Rectal smooth muscle tissue (tissue), 1 donor: ENCODE data around the gene SEMA4C.
"Not testable (repeated sequence)": the region's sequence is repeated elsewhere in the genome, so short reads cannot be mapped to it uniquely, and the experiment has no call there.

Experiments used
- H3K27ac ChIP-seq: one replicate; pipeline ENCODE4 v1.7.0; 2013; ENCODE audit warnings: low read depth, low read length, inconsistent platforms
- H3K27me3 ChIP-seq: one replicate; pipeline ENCODE4 v1.7.0; 2013; ENCODE audit warnings: low read length; ENCODE audit not compliant: control insufficient read depth, insufficient read depth
- H3K36me3 ChIP-seq: one replicate; pipeline ENCODE4 v1.7.0; 2013; ENCODE audit warnings: low read length; ENCODE audit not compliant: control insufficient read depth, insufficient read depth
- H3K4me1 ChIP-seq: one replicate; pipeline ENCODE4 v1.7.0; 2013; ENCODE audit warnings: low read length; ENCODE audit not compliant: control insufficient read depth, insufficient read depth
- H3K4me3 ChIP-seq: one replicate; pipeline ENCODE4 v1.7.0; 2013; ENCODE audit warnings: low read length
- H3K9ac ChIP-seq: one replicate; pipeline ENCODE4 v1.7.0; 2013; ENCODE audit warnings: low read length

SEMA4C gene

GRCh38 chr2:96866149-96866548 lies 3.7 kb downstream of the SEMA4C start:
- Histone ChIP-seq H3K4me1 (peaks cover 18% of the 10 kb centered on the region), H3K27me3 (peaks cover 1% of the 10 kb centered on the region), H3K9ac (no peak overlapping the region), H3K36me3 (peaks cover 44% of the 10 kb centered on the region), H3K4me3 (no peak overlapping the region), H3K27ac (no peak overlapping the region)

DNA sequence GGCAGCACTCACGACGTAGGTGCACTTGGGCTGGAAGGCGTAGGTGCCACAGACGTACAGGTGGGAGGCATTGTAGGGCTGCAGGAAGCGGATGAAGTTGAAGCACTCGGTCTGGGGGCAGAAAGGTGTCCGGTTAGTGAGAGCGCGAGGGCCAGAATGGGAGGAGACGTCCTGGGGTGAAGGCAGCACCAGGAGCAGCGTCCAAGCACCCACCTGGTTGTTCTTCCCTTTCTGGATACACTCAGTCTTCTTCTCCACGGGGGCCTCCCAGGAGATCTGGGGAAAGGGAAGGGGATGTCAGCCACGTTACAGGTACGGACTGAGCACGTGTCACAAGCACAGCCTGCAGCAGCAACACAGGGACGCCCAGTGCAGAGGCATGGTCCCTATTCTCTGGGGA lies 4.2 kb downstream of the SEMA4C start:
- Histone ChIP-seq H3K9ac (no peak overlapping the region), H3K36me3 (peaks cover 46% of the 10 kb centered on the region), H3K27me3 (no peaks in the 10 kb centered on the region), H3K27ac (no peak overlapping the region), H3K4me1 (peaks cover 16% of the 10 kb centered on the region), H3K4me3 (no peak overlapping the region)

GRCh38 chr2:96864343-96865091 lies 5.4 kb downstream of the SEMA4C start:
- H3K4me3 ChIP-seq, result no peak overlapping the region
- no peak overlapping the region for H3K9ac ChIP-seq
- H3K4me1 ChIP-seq, result peaks cover 23% of the 10 kb centered on the region
- H3K27ac ChIP-seq, result peak overlapping the region; percentile 19
- peaks cover 53% of the 10 kb centered on the region for H3K36me3 ChIP-seq
- no peaks in the 10 kb centered on the region for H3K27me3 ChIP-seq

DNA sequence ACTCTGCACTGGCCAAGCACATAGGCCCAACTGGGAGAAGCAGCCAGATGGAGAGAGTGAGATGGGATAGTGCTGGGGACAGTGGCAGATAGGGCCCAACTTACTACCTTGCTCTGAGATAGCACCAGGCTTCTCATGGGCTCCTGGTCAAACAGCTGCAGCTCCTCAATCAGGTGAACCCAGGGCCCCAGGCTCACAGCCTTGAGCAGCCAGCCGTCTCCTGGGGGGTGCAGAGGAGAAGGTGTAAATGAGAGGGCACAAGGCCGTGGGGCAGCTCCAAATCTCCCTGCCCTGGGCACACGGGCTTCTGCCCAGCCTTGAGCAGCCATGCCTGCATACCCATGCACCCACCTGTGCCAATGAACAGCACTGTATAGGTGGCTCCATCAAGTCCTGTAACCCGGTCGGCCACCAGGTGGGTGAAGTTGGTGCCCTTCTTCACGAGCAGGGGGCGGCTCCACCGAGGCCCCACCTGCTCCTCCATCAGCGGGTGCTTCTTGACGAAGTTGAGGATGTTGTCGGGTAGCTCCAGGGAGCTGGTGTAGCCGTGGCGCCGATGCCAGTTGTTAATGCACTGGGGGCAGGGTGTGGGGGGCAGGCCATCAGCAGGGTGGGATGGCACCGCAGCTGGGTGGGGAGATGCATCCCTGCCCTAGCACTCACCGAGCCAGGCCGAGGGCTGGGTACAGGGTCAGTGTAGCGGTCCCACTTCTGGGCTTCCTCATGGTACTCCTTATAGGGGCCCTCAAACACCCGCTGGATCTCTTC lies 6.1 kb downstream of the SEMA4C start:
- Histone ChIP-seq H3K27me3 (no peaks in the 10 kb centered on the region), H3K36me3 (peaks cover 53% of the 10 kb centered on the region), H3K27ac (peak overlapping the region; percentile 19), H3K4me1 (peaks cover 31% of the 10 kb centered on the region), H3K9ac (no peak overlapping the region), H3K4me3 (no peak overlapping the region)

DNA sequence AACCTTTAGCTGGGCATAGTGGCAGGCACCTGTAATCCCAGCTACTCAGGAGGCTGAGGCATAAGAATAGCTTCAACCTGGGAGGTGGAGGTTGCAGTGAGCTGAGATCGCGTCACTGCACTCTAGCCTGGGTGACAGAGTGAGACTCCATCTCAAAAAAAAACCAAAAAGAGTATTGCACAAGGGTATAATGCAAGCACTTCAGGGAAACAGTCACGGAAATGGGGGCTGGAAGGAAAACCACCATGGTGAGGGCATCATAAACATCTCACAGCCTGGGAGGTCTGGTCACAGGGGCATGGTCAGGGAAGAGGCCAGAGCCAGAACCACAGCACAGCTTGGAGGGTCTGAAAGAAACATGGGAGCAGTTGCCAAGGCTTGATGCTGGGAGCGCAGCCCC lies 6.8 kb downstream of the SEMA4C start:
- H3K27ac ChIP-seq, H3K9ac ChIP-seq, H3K27me3 ChIP-seq, H3K4me3 ChIP-seq: not testable (repeated sequence)
- H3K4me1 ChIP-seq, result peaks cover 32% of the 10 kb centered on the region
- peaks cover 53% of the 10 kb centered on the region for H3K36me3 ChIP-seq

DNA sequence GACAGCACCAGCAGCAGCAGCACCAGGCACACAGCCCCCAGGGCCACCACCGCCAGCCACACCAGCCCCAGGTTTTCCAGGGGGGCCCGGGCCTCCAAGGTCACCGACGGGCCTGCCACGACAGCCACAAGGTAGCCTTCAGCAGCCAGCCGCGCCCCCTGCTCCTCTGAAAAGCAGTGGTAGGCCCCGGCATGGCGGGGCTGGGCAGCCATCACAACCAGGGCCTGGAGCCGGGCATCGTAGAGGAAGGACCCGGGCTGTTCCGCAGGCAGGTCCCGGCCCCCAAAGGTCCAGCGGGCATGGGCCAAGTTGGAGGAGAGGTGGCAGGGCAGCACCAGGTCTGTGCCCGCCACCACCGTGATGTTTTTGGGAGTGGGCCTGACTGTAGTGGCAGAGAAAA lies 8.8 kb downstream of the SEMA4C start:
- peaks cover 50% of the 10 kb centered on the region for H3K36me3 ChIP-seq
- peaks cover 19% of the 10 kb centered on the region for H3K4me1 ChIP-seq
- no peak overlapping the region for H3K9ac ChIP-seq
- no peak overlapping the region for H3K27ac ChIP-seq
- no peaks in the 10 kb centered on the region for H3K27me3 ChIP-seq
- H3K4me3 ChIP-seq, result no peak overlapping the region

- peaks cover 19% of the 10 kb centered on the region for H3K4me1 ChIP-seq
- no peak overlapping the region for H3K9ac ChIP-seq
- no peaks in the 10 kb centered on the region for H3K27me3 ChIP-seq
- peaks cover 43% of the 10 kb centered on the region for H3K36me3 ChIP-seq
- H3K4me3 ChIP-seq, result no peak overlapping the region
- H3K27ac ChIP-seq, result peak overlapping the region; percentile 78
Observed at GRCh38 chr2:96860065-96861029, 9.5 kb downstream of the SEMA4C start.

DNA sequence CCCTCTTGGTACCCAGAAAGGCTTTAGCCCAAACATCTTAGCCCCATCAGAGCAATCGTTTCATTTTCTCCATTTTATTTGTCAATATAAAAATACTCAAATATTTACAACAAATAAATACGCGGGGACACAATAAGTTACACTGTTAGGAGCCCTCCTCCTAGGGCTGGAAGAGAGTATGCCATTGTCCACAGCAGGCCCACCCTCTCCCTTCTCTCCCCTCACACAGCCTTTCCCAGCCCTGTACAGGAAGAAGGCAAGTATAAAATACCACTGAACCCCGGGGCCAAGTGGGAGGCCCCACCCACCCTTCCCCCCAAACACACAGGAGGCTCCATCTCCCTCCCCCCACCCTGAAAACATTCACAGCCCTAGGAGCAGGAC lies 10.2 kb downstream of the SEMA4C start:
- no peaks in the 10 kb centered on the region for H3K27me3 ChIP-seq
- peaks cover 19% of the 10 kb centered on the region for H3K4me1 ChIP-seq
- H3K27ac ChIP-seq, result peak overlapping the region; percentile 78
- H3K36me3 ChIP-seq, result peaks cover 37% of the 10 kb centered on the region
- H3K4me3 ChIP-seq, result no peak overlapping the region
- H3K9ac ChIP-seq, result no peak overlapping the region

- Histone ChIP-seq H3K27me3 (no peaks in the 10 kb centered on the region), H3K9ac (no peak overlapping the region), H3K4me1 (peaks cover 19% of the 10 kb centered on the region), H3K36me3 (peaks cover 35% of the 10 kb centered on the region), H3K27ac (peak overlapping the region; percentile 78), H3K4me3 (peak overlapping the region; percentile 61)
Observed at GRCh38 chr2:96859099-96859649, 10.7 kb downstream of the SEMA4C start.

DNA sequence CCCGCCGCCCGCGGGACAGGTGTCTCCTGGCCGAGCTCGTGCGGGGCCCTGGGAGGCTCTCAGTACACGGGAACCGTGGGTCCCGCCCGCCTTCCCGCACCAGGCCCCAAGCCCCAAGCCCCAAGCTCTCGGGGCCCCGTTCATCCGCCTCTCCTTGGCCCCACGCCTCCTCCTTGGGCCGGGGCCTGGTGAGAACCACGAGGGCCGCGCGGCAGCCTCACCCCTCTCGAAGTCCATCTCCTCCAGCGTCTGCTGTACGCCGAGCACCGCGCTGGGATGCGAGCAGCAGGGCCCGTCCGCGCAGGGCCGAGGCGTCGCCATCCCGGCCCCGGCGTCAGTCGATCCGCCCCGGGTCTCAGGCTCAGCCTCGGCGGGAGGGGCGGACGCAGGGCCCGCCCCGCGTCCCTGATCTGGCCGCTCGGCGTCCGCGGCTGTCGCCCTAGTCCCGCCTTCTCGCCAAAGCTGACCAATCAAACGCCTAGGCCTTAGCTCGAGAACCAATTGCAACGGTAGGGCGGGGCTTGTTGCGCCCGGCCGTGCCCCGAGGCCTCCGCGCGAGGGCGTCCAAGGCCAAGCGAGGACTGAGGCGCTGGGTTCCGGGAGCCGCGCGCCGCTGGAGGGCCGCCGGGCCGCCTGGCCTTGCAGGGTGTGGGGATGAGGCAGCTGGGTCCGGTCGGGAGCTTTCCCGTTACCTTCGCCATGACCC lies 12.1 kb downstream of the SEMA4C start, which contains the start of gene ANKRD39:
Gene ANKRD39, minus strand, starts transcription at position 350 of the 706 bp plus-strand sequence. Its CDS starts 29 bp downstream, at position 321.
- Histone ChIP-seq H3K9ac (peak within 1 kb of the TSS; percentile 49), H3K27ac (peak within 1 kb of the TSS; percentile 83), H3K27me3 (no peaks in the 10 kb centered on the region), H3K4me3 (peak within 1 kb of the TSS; percentile 71), H3K4me1 (peaks cover 19% of the 10 kb centered on the region), H3K36me3 (peaks cover 33% of the 10 kb centered on the region)

DNA sequence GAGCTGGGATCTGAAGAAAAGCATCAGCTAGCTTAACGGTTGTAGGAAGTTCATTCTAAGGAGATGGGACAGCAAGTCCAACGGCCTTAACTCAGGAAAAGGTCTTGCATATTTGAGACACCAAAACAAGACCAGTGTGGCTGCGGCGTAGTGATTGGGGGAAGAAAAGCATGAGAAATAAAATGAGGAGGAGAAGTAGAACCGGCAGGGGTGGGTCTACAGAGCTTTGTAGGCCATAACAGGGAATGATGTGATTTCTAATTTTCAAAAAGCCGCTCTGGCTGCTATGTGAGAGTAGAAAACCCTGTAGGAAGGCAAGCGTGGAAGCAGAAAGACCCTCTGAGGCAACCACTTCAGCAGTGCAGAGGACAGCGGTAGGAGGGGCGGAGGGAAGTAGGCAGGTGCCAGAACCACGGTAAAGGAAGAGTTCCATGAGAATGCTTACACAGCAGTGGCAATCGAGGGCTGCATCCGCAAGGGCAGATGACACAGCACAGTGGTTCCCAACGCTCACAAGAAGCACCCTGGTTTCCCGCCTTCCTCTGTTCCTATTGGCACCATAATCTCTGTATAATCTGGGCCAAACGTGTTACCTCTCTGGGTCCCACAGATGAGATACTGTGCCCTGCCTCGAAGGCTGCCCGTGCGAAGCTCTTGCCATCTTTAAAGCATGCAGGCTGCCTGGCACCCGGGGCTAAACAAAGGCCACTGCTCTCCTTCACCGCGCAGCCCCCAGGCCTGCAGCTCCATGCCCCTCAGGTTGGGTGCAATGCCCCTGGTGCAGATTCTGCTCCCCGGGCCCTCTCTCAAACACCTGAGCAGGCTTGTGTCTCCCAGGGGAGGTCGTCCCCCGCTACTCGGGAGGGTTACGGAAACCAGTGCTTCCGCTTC lies 12.9 kb downstream of the SEMA4C start:
- Histone ChIP-seq H3K9ac (peak overlapping the region; percentile 49), H3K27ac (peak overlapping the region; percentile 83), H3K36me3 (peaks cover 29% of the 10 kb centered on the region), H3K4me1 (peaks cover 19% of the 10 kb centered on the region), H3K27me3 (no peaks in the 10 kb centered on the region), H3K4me3 (peak overlapping the region; percentile 71)
